Stimulated activated CD8-positive, alpha-beta memory T cell treated with anti-CD3 and anti-CD28 coated beads, Interleukin-12 subunit alpha, Interleukin-12 subunit beta, amount 100 ng/mL, for 24 hours (primary cell): ENCODE measurements around the gene NDNF.

Experiments
- DNase-seq: peaks from one replicate; pipeline ENCODE4 v3.0.0-alpha.2; 2020; ENCODE audit errors: extremely low read depth

The NDNF gene

GRCh38 chr4:121070696-121071639 is 1.4 kb downstream of the NDNF start:
- no peak for DNase-seq

- no peak for DNase-seq
Measured at GRCh38 chr4:121070274-121070673, 2.1 kb downstream of the NDNF start.

GRCh38 chr4:121069430-121069829 is 2.9 kb downstream of the NDNF start:
- no peak for DNase-seq

- no peak for DNase-seq
Measured at GRCh38 chr4:121064482-121064881, 7.9 kb downstream of the NDNF start.

- no peak for DNase-seq
Measured at GRCh38 chr4:121062521-121062920, 9.8 kb downstream of the NDNF start.

- no peak for DNase-seq
Measured at GRCh38 chr4:121061861-121062260, 10.5 kb downstream of the NDNF start.

GRCh38 chr4:121061215-121061614 is 11.1 kb downstream of the NDNF start:
- DNase-seq = no peak

- DNase-seq = no peak
Measured at GRCh38 chr4:121057466-121057922, 14.8 kb downstream of the NDNF start.

- no peak for DNase-seq
Measured at GRCh38 chr4:121056066-121056465, 16.3 kb downstream of the NDNF start.

- no peak for DNase-seq
Measured at GRCh38 chr4:121054373-121054772, 18.0 kb downstream of the NDNF start.

- DNase-seq = no peak
Measured at GRCh38 chr4:121053601-121054143, 18.7 kb downstream of the NDNF start.

GRCh38 chr4:121050300-121050699 is 22.0 kb downstream of the NDNF start:
- DNase-seq = no peak

GRCh38 chr4:121049072-121049599 is 23.2 kb downstream of the NDNF start:
- no peak for DNase-seq

- DNase-seq = no peak
Measured at GRCh38 chr4:121048165-121048564, 24.2 kb downstream of the NDNF start.

- no peak for DNase-seq
Measured at GRCh38 chr4:121041307-121042090, 30.8 kb downstream of the NDNF start.

- DNase-seq = no peak
Measured at GRCh38 chr4:121034017-121034416, 38.3 kb downstream of the NDNF start.

GRCh38 chr4:121030711-121031110 is 41.6 kb downstream of the NDNF start:
- no peak for DNase-seq

GRCh38 chr4:121030131-121030530 is 42.2 kb downstream of the NDNF start:
- no peak for DNase-seq

- no peak for DNase-seq
Measured at GRCh38 chr4:121026034-121026433, 46.3 kb downstream of the NDNF start.

- DNase-seq = no peak
Measured at GRCh38 chr4:121025540-121025939, 46.8 kb downstream of the NDNF start.

- no peak for DNase-seq
Measured at GRCh38 chr4:121018543-121018942, 53.8 kb downstream of the NDNF start.

- DNase-seq = no peak
Measured at GRCh38 chr4:121016611-121017010, 55.7 kb downstream of the NDNF start.
